HEK293T (cell line): Measurements from ENCODE around the gene SYT11.

Source experiments
- FOXK2 ChIP-seq: fragments of 450-650 bp; IDR thresholded peaks from 2 replicates; pipeline ENCODE4 v1.6.1; 2016; ENCODE audit warnings: mild to moderate bottlenecking
- FOXM1 ChIP-seq: fragments of 450-650 bp; IDR thresholded peaks from 2 replicates; pipeline ENCODE4 v1.6.1; 2017; ENCODE audit warnings: mild to moderate bottlenecking, borderline replicate concordance
- HDGF ChIP-seq: fragments of 450-650 bp; IDR thresholded peaks from 2 replicates; pipeline ENCODE4 v1.6.1; 2017; ENCODE audit warnings: antibody characterized with exemption, borderline replicate concordance
- PKNOX1 ChIP-seq: fragments of 450-650 bp; IDR thresholded peaks from 2 replicates; pipeline ENCODE4 v1.6.1; 2016
- TARDBP ChIP-seq: fragments of 450-650 bp; IDR thresholded peaks from 2 replicates; pipeline ENCODE4 v1.6.1; 2016

GRCh38 chr1:155840386-155840785 is 19.0 kb upstream of the SYT11 start:
- TF ChIP-seq TARDBP (no peak), FOXM1 (no peak), FOXK2 (no peak), HDGF (no peak), PKNOX1 (no peak)
